Lung (tissue), 12 donors: Measurements from ENCODE around the gene PPP1R1C. TPM values are rescaled to one million over a fixed set of nuclear protein-coding genes. Genes with fewer than 3 reads are reported as not detected.
A peak's percentile ranks its signal among the peaks of the same experiment; 100 is the strongest.

Experiments
- ATAC-seq: fragments of 200-7000 bp; cut with Tn5 transposase; one replicate; pipeline ENCODE4 v1.9.1; 2020; ENCODE audit warnings: moderate number of reproducible peaks; ENCODE audit not compliant: insufficient read depth, low FRiP score
- DNase-seq, 3 donors: peaks; one replicate each; pipeline ENCODE4 v3.0.0-alpha.2; 2013 to 2017
- H3K27ac ChIP-seq, 2 donors: one replicate each; pipeline ENCODE4 v1.5.1; 2013; ENCODE audit warnings: mild to moderate bottlenecking in 2 of 2, moderate library complexity in 2 of 2, control low read depth in 1 of 2, inconsistent platforms in 1 of 2, low read depth in 1 of 2, low read length in 1 of 2
- H3K27me3 ChIP-seq, 3 donors: one replicate each; pipeline ENCODE4 v1.5.1; 2013; ENCODE audit warnings: low read length in 2 of 3; ENCODE audit not compliant: control insufficient read depth in 3 of 3, insufficient read depth in 3 of 3
- H3K36me3 ChIP-seq, 4 donors: one replicate each; pipeline ENCODE4 v1.5.1; 2013; ENCODE audit warnings: low read length in 4 of 4, mild to moderate bottlenecking in 1 of 4, moderate library complexity in 1 of 4; ENCODE audit not compliant: control insufficient read depth in 4 of 4, insufficient read depth in 4 of 4
- H3K4me1 ChIP-seq, 5 donors: one replicate each; pipeline ENCODE4 v1.5.1; 2013; ENCODE audit warnings: low read length in 5 of 5, mild to moderate bottlenecking in 2 of 5, moderate library complexity in 1 of 5; ENCODE audit not compliant: control insufficient read depth in 5 of 5, insufficient read depth in 5 of 5
- H3K4me3 ChIP-seq: one replicate; pipeline ENCODE4 v1.5.1; 2013; ENCODE audit warnings: mild to moderate bottlenecking, control low read depth, moderate library complexity
- H3K9ac ChIP-seq, 2 donors: one replicate each; pipeline ENCODE4 v1.5.1; 2013; ENCODE audit warnings: low read length in 2 of 2, control low read depth in 1 of 2; ENCODE audit not compliant: insufficient read depth in 1 of 2
- H3K9me3 ChIP-seq, 4 donors: one replicate each; pipeline ENCODE4 v1.5.1; 2013; ENCODE audit warnings: low read length in 3 of 4, mild to moderate bottlenecking in 1 of 4, moderate library complexity in 1 of 4; ENCODE audit not compliant: control insufficient read depth in 4 of 4, insufficient read depth in 3 of 4
- CTCF ChIP-seq: IDR thresholded peaks from 2 replicates; pipeline ENCODE4 v1.5.1; 2012; ENCODE audit warnings: mild to moderate bottlenecking; ENCODE audit errors: control extremely low read depth, extremely low read depth
- WGBS, 2 donors: extraction: QIAGEN DNeasy Blood & Tissue Kit; methylation state at CpG; one replicate each; pipeline ENCODE4 v1.1.7; 2013; 5-methylcytosine and 5-hydroxymethylcytosine counted together
- polyA plus RNA-seq, 2 donors: library from polyadenylated mRNA; stranded (reverse); fragments of 200-250 nt; gene quantifications; one replicate each; pipeline ENCODE4 v1.2.1, GENCODE V29; 2013
- total RNA-seq, 2 donors: library from RNA; depleted of rRNA in 1 of 2; stranded (reverse); fragments of >200 nt in 1 of 2; gene quantifications; one replicate each; pipeline ENCODE4 v1.2.1, GENCODE V29; 2014 to 2021
- donor health status: control.
- donor health status: control.
- donor health status: Bipolar disorder and iron deficiency.
- donor health status: healthy.
- donor health status: DM: yes; HTN: yes; CAD: no.

The PPP1R1C gene
- total and polyA plus RNA-seq, 4 donors = 1.2 to 6.3 (median 4.5) TPM

GRCh38 chr2:182033449-182033848 lies 47.8 kb downstream of the PPP1R1C start:
- H3K4me3 ChIP-seq = no peak overlapping the region
- ATAC-seq (no peak), DNase-seq (no peak)
- WGBS, 2 donors = 91 to 92% methylated on average over 3 of the region's 3 CpGs
- no peaks in the 10 kb centered on the region for H3K36me3 ChIP-seq
- peaks cover 0 to 2% (median 0%) of the 10 kb centered on the region in 4 donors for H3K9me3 ChIP-seq
- peak overlapping the region in 1 of 2 donors; percentile 45 for H3K27ac ChIP-seq
- no peak for TF ChIP-seq CTCF
- no peak overlapping the region for H3K9ac ChIP-seq
- H3K27me3 ChIP-seq = no peaks in the 10 kb centered on the region
- H3K4me1 ChIP-seq = peaks cover 0 to 3% (median 0%) of the 10 kb centered on the region in 5 donors

- ATAC-seq (peak; percentile 85), DNase-seq (peak in 1 of 3 donors; percentile 21)
- H3K27ac ChIP-seq = peak overlapping the region in 1 of 2 donors; percentile 74
- peaks cover 0 to 2% (median 0%) of the 10 kb centered on the region in 4 donors for H3K9me3 ChIP-seq
- no peak overlapping the region for H3K4me3 ChIP-seq
- TF ChIP-seq CTCF = no peak
- no peaks in the 10 kb centered on the region for H3K36me3 ChIP-seq
- H3K27me3 ChIP-seq = no peaks in the 10 kb centered on the region
- peaks cover 0 to 6% (median 0%) of the 10 kb centered on the region in 5 donors for H3K4me1 ChIP-seq
- WGBS, 2 donors = 54 to 57% methylated on average over 1 of the region's 1 CpG
- no peak overlapping the region for H3K9ac ChIP-seq
Observed at GRCh38 chr2:182038576-182038975, 52.9 kb downstream of the PPP1R1C start.

GRCh38 chr2:182043021-182043420 lies 57.4 kb downstream of the PPP1R1C start:
- WGBS, 2 donors = 77 to 83% methylated on average over 1 of the region's 1 CpG

More at GRCh38 chr2:182043021-182043420, 57.4 kb downstream of the PPP1R1C start:
- no peaks in the 10 kb centered on the region for H3K27me3 ChIP-seq
- peaks cover 0 to 6% (median 0%) of the 10 kb centered on the region in 5 donors for H3K4me1 ChIP-seq
- no peak for DNase-seq
- no peak for TF ChIP-seq CTCF
- H3K9me3 ChIP-seq = peaks cover 0 to under 1% (median 0%) of the 10 kb centered on the region in 4 donors
- H3K4me3 ChIP-seq = no peak overlapping the region
- H3K9ac ChIP-seq = no peak overlapping the region
- no peaks in the 10 kb centered on the region for H3K36me3 ChIP-seq
- no peak for ATAC-seq
- no peak overlapping the region for H3K27ac ChIP-seq
